Colonic mucosa (tissue), 4 donors: ENCODE results near the gene ABHD14A. TPM values are rescaled to one million over a fixed set of nuclear protein-coding genes. Genes with fewer than 3 reads are reported as not detected.

ENCODE experiments used
- DNase-seq: peaks from one replicate; pipeline ENCODE4 v3.0.0-alpha.2; 2020
- H3K27ac ChIP-seq: fragments of 200-600 bp; one replicate; pipeline ENCODE4 v1.8.0; 2021
- H3K27me3 ChIP-seq: fragments of 200-600 bp; one replicate; pipeline ENCODE4 v1.8.0; 2021
- H3K36me3 ChIP-seq: fragments of 200-600 bp; one replicate; pipeline ENCODE4 v1.8.0; 2021
- H3K4me1 ChIP-seq: fragments of 200-600 bp; one replicate; pipeline ENCODE4 v1.8.0; 2021; ENCODE audit warnings: mild to moderate bottlenecking
- H3K4me3 ChIP-seq: fragments of 200-600 bp; one replicate; pipeline ENCODE4 v1.8.0; 2021
- H3K9ac ChIP-seq, 2 donors: one replicate each; pipeline ENCODE4 v1.7.0; 2013; ENCODE audit warnings: control low read depth in 2 of 2, low read depth in 2 of 2, low read length in 2 of 2
- H3K9me3 ChIP-seq: fragments of 200-600 bp; one replicate; pipeline ENCODE4 v1.8.0; 2021
- intact Hi-C: fragments of 100-400 bp; cut with DNase I; formaldehyde crosslinking; loops from one replicate; pipeline ENCODE4 v1.14.1; 2022
- total RNA-seq, 2 donors: library from RNA; stranded (reverse); fragmentation: NEBNext Ultra II Directional in 1 of 2; extraction: Animal tissue kit (Norgen Biotek cat#: 25700) in 1 of 2; gene quantifications; one replicate each; pipeline ENCODE4 v1.2.1, GENCODE V29; 2021
- TF ChIP-seq, protein P1 (sequence below): fragments of 200-600 bp; IDR thresholded peaks from one replicate; pipeline ENCODE4 v1.8.0; 2022; ENCODE audit warnings: antibody characterized with exemption, mild to moderate bottlenecking
- donor health status: healthy.
- donor health status: DM: no; HTN: no; CAD: no.
- donor health status: DM: no; HTN: no; CAD: no.

Gene ABHD14A
- total RNA-seq, 2 donors from 2014 or later, result 7.4 to 9.6 TPM

DNA sequence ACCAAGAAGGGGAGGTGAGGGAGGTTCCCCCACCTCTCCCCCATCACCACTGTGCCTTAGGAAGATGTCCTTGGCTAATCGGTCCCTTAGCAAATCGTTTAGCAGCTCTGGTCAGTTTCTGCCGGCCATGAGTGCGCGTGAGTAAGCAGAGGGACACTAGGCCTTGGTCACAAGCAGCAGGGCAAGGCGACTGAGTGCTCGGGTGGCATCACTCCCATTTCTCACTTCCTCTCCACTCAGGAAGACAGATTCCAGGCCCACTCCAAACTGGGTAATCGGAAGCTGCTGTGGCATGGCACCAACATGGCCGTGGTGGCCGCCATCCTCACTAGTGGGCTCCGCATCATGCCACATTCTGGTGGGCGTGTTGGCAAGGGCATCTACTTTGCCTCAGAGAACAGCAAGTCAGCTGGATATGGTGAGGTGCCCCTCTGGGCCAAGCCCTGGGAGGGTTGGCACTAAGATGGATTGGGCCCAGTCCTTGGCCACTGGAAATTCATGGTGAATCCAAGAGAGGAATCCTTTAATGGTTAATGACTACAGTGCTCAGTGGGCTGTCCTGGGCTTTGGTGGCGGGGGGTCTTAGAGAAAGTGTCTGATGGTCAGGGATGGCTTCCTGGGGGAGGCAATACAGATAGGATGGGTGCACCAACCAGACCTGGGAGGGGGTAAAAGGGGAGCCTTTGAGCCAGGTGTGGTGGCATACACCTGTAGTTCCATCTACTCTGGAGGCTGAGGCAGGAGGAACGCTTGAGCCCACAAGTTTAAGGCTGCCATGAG lies 28.7 kb upstream of the ABHD14A start:
- Histone ChIP-seq H3K4me1 (peaks cover 8% of the 10 kb centered on the region), H3K4me3 (no peak overlapping the region), H3K27me3 (no peaks in the 10 kb centered on the region), H3K27ac (no peak overlapping the region), H3K36me3 (no peaks in the 10 kb centered on the region), H3K9me3 (no peaks in the 10 kb centered on the region), H3K9ac (no peak overlapping the region)
- no peak for DNase-seq
- TF ChIP-seq, protein P1, sequence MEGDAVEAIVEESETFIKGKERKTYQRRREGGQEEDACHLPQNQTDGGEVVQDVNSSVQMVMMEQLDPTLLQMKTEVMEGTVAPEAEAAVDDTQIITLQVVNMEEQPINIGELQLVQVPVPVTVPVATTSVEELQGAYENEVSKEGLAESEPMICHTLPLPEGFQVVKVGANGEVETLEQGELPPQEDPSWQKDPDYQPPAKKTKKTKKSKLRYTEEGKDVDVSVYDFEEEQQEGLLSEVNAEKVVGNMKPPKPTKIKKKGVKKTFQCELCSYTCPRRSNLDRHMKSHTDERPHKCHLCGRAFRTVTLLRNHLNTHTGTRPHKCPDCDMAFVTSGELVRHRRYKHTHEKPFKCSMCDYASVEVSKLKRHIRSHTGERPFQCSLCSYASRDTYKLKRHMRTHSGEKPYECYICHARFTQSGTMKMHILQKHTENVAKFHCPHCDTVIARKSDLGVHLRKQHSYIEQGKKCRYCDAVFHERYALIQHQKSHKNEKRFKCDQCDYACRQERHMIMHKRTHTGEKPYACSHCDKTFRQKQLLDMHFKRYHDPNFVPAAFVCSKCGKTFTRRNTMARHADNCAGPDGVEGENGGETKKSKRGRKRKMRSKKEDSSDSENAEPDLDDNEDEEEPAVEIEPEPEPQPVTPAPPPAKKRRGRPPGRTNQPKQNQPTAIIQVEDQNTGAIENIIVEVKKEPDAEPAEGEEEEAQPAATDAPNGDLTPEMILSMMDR, result no peak
- intact Hi-C loops, result no loop called here

GRCh38 chr3:51946796-51947195 lies 28.1 kb upstream of the ABHD14A start:
- Histone ChIP-seq H3K36me3 (no peaks in the 10 kb centered on the region), H3K27me3 (no peaks in the 10 kb centered on the region), H3K27ac (no peak overlapping the region), H3K9me3 (no peaks in the 10 kb centered on the region), H3K9ac (no peak overlapping the region), H3K4me3 (no peak overlapping the region), H3K4me1 (peaks cover 8% of the 10 kb centered on the region)
- DNase-seq, result no peak
- TF ChIP-seq, protein P1, result no peak
- intact Hi-C loops, result no loop called here

- H3K9me3 ChIP-seq, result no peaks in the 10 kb centered on the region
- TF ChIP-seq, protein P1, result no peak
- H3K4me3 ChIP-seq, result no peak overlapping the region
- no peak overlapping the region for H3K27ac ChIP-seq
- peaks cover 8% of the 10 kb centered on the region for H3K4me1 ChIP-seq
- no peak overlapping the region for H3K9ac ChIP-seq
- H3K27me3 ChIP-seq, result no peaks in the 10 kb centered on the region
- DNase-seq, result no peak
- intact Hi-C loops, result no loop called here
- no peaks in the 10 kb centered on the region for H3K36me3 ChIP-seq
These were observed 27.5 kb upstream of the ABHD14A start for GRCh38 chr3:51947215-51947900.

DNA sequence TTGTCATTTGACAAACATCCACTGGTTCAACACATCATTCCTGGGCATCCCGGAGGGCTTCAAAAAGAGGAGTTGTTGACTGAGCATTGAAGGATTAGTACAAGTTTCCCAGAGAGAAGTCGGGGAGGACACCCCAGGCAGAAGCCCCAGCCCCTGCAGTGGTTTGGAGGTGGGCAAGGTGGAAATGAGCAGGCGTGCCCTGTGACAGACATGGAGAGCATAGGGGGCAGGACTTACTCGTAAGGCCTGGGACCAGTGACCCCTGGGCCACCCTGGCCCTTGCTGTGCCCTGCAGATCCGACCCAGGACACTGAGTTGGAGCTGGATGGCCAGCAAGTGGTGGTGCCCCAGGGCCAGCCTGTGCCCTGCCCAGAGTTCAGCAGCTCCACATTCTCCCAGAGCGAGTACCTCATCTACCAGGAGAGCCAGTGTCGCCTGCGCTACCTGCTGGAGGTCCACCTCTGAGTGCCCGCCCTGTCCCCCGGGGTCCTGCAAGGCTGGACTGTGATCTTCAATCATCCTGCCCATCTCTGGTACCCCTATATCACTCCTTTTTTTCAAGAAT lies 26.8 kb upstream of the ABHD14A start:
- H3K27me3 ChIP-seq, result no peaks in the 10 kb centered on the region
- peaks cover 3% of the 10 kb centered on the region for H3K4me1 ChIP-seq
- H3K4me3 ChIP-seq, result no peak overlapping the region
- no peak overlapping the region for H3K9ac ChIP-seq
- no peak for DNase-seq
- H3K36me3 ChIP-seq, result no peaks in the 10 kb centered on the region
- TF ChIP-seq, protein P1, result no peak
- no peaks in the 10 kb centered on the region for H3K9me3 ChIP-seq
- intact Hi-C loops, result no loop called here
- H3K27ac ChIP-seq, result no peak overlapping the region

DNA sequence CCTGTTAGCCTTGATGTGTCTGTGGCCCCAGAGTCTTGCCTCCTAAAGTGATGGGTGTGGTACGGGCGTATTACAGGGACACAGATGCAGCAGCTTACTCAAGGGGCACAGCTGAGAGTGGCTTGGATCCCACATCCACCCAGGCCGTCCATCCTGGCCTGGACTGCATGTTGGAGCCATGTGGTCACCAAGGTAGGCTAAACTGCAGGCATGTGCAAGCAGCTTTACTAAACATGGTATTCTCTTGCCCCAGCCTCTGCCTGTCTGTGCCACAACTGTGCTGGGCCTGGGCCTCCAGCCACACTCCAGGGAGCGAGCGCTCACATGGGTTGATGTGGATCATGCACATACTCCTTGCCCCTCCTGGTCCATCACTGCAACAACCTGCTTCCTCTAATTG lies 25.7 kb upstream of the ABHD14A start:
- DNase-seq, result no peak
- Histone ChIP-seq H3K27me3 (no peaks in the 10 kb centered on the region), H3K4me1 (no peaks in the 10 kb centered on the region), H3K36me3 (no peaks in the 10 kb centered on the region), H3K9me3 (no peaks in the 10 kb centered on the region), H3K9ac (no peak overlapping the region), H3K4me3 (no peak overlapping the region), H3K27ac (no peak overlapping the region)
- TF ChIP-seq, protein P1, result no peak
- intact Hi-C loops, result no loop called here
